H1 (cell line): ENCODE measurements around the gene CCDC107. TPM values are rescaled to one million over a fixed set of nuclear protein-coding genes. Genes with fewer than 3 reads are reported as not detected.

Source experiments
- BCL11A ChIP-seq, 2 experiments: IDR thresholded peaks; one replicate each; pipeline ENCODE4 v1.6.1; 2011; ENCODE audit warnings: low read depth in 2 of 2, low read length in 2 of 2, mild to moderate bottlenecking in 2 of 2
- CBX8 ChIP-seq: fragments of 300-800, 300-1000 bp; sonication (generic); IDR thresholded peaks from 2 replicates; pipeline ENCODE4 v1.7.1; 2016; ENCODE audit warnings: low read depth, low read length, borderline replicate concordance
- NRF1 ChIP-seq: IDR thresholded peaks from 2 replicates; pipeline ENCODE4 v1.6.1; 2011; ENCODE audit warnings: mild to moderate bottlenecking, low read depth, low read length, improper control_type of control experiment
- POLR2A ChIP-seq, 2 experiments: IDR thresholded peaks; 1 replicate in 1 of 2; 2 replicates in 1 of 2; pipeline ENCODE4 v1.6.1; 2011; ENCODE audit warnings: low read depth in 2 of 2, low read length in 2 of 2, mild to moderate bottlenecking in 2 of 2; ENCODE audit errors: control extremely low read depth in 1 of 2
- SUZ12 ChIP-seq: fragments of 200-600 bp; sonication (generic); IDR thresholded peaks from 2 replicates; pipeline ENCODE4 v1.6.1; 2012; ENCODE audit warnings: mild to moderate bottlenecking, inconsistent platforms, low read length, moderate library complexity, mixed read lengths
- polyA plus RNA-seq, 7 experiments: library from polyadenylated mRNA; depleted of rRNA in 3 of 7; stranded (reverse) in 5 of 7; unstranded in 2 of 7; fragments of >200 nt in 5 of 7; fragments of 200-250 nt in 2 of 7; gene quantifications; 1 replicate in 5 of 7; 2 replicates in 1 of 7; 4 replicates in 1 of 7; pipeline versions ENCODE4 v1.2.1 to v1.2.3, GENCODE V29; 2011 to 2013; ENCODE audit warnings: missing spikeins in 2 of 7, mixed read lengths in 2 of 7
- total RNA-seq: library from RNA; stranded (reverse); fragmentation: NEBNext Ultra II Directional; extraction: Animal tissue kit (Norgen Biotek cat#: 25700); gene quantifications from 2 replicates; pipeline ENCODE4 v1.2.1, GENCODE V29; 2021

Gene CCDC107
- total and polyA plus RNA-seq, 2 of the 8 experiments (the other 6 are each of a cell fraction or from before 2014, with no cell fraction given) = 8.2 to 9.0 TPM

DNA sequence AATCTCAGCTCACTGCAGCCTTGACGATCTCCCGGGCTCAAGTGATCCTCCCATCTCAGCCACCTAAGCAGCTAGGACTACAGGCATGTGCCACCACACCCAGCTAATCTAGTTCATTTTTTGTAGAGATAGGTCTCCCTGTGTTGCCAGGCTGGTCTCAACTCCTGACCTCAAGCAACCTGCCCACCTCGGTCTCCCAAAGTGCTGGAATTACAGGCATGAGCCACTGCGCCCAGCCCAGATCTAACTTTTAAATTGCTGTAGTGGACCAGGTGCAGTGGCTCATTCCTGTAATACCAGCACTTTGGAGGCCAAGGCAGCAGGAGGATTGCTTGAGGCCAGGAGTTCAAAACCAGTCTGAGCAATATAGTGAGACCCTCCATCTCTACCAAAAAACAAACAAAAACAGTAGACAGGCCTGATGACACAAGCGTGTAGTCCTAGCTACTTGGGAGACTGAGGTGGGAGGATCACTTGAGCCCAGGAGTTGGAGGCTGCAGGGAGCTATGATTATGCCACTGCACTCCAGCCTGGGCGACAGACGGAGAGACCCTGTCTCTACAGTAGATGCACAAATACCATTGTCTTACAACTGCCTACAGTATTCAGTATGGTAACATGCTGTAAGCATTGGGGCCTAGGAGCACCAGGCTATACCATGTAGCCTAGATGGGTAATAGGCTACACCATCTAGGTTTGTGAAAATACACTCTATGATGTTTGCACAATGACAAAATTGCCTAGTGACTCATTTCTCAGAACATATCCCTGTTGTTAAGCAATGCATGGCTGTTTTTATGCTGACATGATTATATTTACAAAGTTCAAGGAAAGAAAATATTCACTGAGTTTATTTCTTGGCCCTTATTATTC lies 5.9 kb upstream of the CCDC107 start (continued):
- no peak for TF ChIP-seq BCL11A (IDR thresholded peaks at IDR 0.05; ENCODE audit: low read depth in 2 of 2, low read length in 2 of 2)
- TF ChIP-seq CBX8 = no peak
- no peak for TF ChIP-seq POLR2A (IDR thresholded peaks at IDR 0.05; ENCODE audit: control extremely low read depth in 1 of 2, low read depth in 2 of 2, low read length in 2 of 2)
- no peak for TF ChIP-seq SUZ12
- TF ChIP-seq NRF1 = no peak
